ENCODE data around the gene ARMH4.

Gene ARMH4

DNA sequence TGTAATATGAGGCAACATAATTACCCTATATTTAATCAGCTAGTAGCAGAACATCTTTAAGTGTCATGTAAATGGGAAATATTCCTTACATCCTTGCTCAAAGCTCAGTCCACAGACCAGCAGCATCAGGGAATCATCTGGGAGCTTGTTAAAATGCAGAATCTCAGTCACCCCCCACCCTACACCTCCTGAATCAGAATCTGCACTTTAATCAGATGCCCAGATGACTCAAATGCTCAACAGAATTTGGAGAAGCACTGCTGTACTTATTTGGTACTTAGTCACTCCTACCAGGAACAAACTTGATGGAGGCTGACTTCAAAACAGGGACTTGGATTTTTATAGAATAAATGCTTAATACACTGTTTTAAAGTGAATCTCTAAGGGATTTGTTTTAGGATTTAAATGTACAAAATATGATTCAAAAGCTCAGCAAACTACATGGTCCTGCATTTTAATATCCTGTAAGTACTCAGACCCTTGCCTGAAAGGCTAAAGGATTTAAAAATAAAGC is 96.5 kb downstream of the ARMH4 start:
- no peak for DNase-seq (ENCODE audit: low read depth in 3 of 3, low spot score in 1 of 3)

DNA sequence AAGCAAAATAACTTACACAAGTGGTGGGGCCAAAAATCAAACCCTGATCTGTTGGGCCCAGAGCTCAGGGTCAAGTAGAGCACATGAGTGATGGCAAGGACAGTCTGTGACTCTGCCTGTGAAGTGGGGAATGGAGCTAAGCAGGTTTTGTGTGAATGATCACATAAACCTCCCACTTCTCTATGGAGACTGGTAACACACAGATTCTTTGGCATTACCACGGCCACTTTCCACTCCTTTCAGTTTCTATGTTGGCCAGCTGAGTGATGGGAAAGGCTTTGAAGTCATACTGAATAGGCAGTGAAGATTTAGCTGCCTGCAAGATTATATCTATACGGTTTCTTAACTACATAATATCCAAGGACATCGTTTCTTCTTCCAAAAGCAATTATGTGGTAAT is 97.9 kb downstream of the ARMH4 start:
- DNase-seq (ENCODE audit: low read depth in 3 of 3, low spot score in 1 of 3) = no peak

DNA sequence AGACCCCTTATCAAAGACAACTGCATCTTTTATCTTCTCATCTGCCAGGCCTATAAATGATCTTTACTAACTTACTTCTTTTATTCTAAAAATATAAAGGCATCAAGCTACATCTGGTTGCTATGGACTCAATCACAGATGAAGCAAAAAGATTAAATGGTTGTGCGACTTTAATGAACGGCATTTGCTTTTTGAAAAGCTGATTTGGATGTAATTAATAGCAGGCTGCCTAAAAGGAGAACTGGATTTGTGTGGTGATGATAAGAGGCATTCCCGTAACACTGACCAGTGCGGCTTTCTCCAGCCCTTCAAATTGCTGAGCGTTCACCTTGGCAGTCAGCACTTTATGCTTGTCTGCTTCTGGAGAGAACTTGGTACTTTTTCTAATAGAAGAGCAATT is 103.8 kb downstream of the ARMH4 start:
- DNase-seq (ENCODE audit: low read depth in 3 of 3, low spot score in 1 of 3) = no peak

DNA sequence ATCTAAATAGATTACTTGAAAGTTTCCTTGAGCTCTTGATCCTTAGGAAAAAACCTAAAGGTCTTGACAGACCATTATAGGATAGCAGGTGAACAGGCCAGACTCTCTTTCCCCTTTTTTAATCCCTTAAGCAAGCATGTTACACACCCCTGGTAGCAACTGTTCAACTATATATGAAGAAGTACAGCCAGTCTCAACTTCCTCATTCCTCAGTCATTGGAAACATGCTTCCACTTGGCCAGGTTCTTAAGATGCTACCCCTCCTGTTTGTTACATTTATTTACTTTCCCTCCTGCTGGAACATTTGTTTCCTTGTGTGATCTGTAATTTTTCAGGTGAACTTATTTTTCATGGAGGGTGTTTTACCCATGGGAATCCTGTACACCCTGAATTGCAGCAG is 124.1 kb downstream of the ARMH4 start:
- no peak for DNase-seq (ENCODE audit: low read depth in 3 of 3, low spot score in 1 of 3)

DNA sequence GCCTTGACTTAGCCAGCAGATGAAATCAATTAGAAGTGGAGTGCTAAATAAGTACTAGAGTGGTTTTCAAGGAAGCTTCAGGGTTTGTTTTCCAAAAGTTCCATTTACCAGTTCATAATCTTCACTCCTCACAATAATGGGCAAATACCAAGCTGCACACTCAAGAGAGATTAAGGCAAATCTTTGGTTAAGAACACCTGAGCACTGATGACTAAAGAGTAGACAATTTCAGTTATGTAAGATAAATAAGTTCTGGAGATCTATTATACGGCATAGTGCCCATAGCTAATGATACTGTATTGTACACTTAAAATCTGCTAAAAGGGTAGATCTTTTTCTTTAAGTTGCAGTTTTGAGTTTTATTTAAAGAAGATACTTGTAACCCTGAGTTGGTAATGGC is 125.0 kb downstream of the ARMH4 start:
- DNase-seq (ENCODE audit: low read depth in 3 of 3, low spot score in 1 of 3) = no peak

DNA sequence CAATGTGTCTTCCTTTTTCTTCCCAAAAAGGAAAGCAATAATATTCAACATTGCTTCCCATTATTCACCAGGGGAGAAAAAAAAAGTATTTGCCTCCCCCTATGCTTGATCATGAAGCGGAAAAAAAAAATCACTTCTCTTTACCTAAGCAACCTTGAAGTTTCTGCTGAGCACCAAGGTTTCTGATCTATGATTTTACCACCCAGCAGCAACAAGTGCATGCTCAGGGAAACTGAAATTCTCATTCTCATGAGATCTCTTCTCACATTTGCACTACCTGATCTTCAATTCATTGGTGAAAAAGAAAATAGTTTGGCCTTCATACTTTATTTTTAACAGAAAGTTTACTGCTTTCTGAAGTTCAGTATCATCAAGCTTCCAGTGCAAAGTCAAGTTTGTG is 125.8 kb downstream of the ARMH4 start:
- no peak for DNase-seq (ENCODE audit: low read depth in 3 of 3, low spot score in 1 of 3)

DNA sequence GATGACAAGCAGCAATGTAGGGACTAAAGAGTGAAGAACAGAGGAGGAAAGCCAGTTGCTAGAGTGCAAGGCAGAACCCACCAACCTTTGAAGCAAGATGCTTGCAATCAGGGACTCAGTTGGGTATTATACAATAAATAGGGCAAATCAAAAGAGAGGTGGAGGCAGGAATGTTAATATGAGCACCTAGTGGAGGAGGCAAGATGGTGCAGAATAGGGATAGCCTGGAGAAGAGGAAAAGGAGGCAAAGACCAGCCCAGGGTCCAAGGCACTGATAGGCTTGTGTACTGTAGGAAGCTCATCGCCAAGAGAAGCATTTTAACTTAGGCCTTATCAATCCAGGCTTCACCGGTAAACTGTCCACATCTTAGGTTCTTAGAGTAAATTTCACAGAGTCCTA is 137.2 kb downstream of the ARMH4 start:
- no peak for DNase-seq (ENCODE audit: low read depth in 3 of 3, low spot score in 1 of 3)

DNA sequence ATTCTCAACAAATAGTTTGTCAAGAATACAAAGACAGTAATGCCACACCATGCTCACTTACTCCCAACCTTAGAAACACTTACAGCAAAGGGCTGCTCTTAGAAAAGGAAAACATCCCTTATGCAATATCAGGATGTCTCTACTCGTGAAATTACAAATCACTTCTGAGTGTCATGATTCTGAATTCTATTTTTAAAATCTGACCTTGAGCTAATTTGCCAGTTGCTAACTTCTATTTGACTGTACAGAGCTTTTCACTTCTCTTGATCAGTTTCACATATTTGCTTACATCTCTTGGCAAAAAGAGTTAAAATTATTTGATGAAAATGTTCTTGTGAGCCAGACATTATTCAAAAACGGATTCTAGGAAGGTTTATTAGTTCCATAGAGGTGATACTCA is 149.4 kb downstream of the ARMH4 start:
- no peak for DNase-seq (ENCODE audit: low read depth in 3 of 3, low spot score in 1 of 3)

DNA sequence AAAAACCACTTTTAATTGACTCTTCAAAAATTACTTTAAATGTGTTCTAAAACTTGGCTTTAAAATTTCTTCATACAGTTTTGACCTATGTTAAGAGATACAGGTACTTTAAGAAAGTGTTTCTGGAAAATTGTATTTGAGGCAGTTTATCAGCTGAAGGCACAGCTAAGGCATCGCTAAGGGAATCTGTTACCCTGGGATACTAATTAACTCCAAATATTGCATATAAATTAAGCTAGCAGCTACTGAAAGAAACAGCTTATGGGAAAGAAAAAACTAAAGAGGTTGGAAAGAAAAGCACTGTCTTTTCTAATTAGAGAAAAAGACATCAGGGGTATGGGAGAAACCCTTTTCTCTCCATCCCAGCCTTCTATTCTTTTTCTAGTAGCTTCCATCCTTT is 152.0 kb downstream of the ARMH4 start:
- no peak for DNase-seq (ENCODE audit: low read depth in 3 of 3, low spot score in 1 of 3)

DNA sequence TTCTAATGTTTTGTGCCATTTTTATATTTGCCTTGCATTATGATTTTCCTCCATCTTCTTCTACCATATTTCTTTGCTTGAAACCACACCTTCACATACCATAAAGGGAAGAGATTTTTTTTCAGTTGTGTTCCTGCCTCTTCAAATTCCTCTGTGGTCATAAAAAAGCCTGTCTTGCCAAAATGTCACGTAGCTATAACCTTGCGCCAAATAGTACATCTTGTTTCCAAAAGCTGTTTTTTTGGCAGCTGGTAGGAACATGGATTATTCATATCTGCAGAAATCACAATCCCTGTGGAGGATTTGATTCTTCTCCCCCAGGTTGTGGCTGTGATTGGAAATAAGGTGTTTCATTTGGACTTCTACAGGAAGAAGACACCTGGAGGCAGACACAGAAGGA is 152.5 kb downstream of the ARMH4 start:
- DNase-seq (ENCODE audit: low read depth in 3 of 3, low spot score in 1 of 3) = no peak

DNA sequence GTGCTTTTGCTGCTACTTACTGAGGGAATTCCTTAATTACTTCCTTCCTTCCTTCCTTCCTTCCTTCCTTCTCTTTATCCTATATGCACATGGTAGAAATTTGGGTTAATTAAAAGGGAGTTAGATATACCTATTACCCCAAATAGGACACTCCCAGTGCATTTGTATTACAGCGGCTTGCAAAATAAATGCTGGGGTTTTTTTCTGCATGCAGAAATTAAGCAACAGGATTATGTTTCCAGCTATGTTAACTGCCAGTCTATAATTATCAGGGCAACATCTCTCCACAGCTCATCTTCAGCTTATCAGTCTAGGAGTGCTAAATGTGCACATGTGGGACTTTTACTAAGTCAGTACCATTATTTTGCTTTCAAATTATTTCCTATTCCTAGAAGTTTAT is 153.2 kb downstream of the ARMH4 start:
- no peak for DNase-seq (ENCODE audit: low read depth in 3 of 3, low spot score in 1 of 3)

DNA sequence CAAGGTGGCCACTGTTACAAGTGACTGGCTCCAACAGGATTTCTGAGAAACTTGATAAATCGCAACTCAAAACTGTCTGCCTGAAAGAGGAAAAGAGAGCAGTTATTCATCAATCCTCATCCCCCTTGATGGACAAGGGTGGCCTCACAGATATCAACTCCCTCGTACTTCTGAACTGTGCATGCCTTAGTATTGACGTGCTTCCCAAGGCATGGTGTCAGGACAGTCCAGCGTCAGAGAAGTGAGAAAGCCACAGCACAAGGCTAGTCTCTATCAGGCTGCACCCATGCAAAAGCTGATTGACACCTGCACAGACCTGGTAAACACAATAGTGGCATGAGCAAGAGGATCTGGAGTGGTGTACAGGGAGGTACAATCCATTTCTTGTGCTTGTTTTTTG is 160.7 kb downstream of the ARMH4 start:
- DNase-seq (ENCODE audit: low read depth in 3 of 3, low spot score in 1 of 3) = no peak

DNA sequence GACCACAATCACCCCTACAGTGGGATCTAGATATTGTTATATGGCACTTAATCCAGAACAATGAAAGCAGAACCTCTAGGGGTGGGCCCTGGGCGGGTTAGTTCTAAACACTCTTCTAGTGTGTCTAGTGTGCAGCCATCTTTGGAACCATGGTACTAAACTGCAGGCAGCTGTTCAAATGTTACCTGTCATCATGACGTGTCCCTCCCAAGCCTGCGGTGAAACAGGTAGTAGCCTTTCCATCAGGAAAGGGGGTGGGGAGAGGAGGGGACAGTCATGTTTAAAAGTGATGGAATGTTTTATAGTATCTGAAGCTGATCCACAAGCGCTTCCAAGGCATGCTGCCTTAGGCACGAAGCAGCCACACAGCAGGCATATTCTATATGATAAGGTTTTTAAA is 163.6 kb downstream of the ARMH4 start:
- no peak for DNase-seq (ENCODE audit: low read depth in 3 of 3, low spot score in 1 of 3)

DNA sequence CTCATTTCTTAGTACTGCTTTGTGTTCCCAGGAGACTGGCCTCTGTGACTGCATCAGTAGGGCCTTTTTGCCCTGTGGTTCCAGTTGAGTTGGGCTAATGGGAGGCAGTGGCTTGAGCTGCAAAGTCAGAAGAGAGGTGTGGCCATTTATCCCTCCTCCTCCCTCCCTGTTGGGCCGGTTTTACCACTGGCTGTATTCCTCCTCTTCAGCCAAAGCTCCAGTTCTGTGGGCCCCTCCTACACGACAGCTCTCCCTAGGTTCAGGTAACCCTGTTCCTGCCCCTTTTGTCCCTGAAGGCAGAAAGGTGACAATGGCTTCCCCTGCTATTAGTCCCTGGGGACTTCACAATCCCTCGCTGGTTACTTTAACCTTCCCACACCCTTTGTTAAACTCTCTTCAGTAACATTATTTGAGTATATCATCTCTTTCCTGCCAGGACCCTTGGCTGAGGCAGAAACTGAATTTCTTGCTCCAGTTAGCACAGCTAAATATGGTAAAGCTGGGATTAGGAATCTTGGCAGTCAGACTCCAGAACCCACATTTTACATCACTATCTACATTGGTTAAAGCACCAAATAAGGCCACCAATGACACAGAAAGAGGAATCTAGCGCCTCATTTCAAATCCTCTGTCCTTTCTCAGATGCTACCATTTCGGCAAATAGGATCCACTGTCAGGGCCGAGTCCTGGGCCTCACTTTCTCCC is 164.3 kb downstream of the ARMH4 start:
- no peak for DNase-seq (ENCODE audit: low read depth in 3 of 3, low spot score in 1 of 3)

DNA sequence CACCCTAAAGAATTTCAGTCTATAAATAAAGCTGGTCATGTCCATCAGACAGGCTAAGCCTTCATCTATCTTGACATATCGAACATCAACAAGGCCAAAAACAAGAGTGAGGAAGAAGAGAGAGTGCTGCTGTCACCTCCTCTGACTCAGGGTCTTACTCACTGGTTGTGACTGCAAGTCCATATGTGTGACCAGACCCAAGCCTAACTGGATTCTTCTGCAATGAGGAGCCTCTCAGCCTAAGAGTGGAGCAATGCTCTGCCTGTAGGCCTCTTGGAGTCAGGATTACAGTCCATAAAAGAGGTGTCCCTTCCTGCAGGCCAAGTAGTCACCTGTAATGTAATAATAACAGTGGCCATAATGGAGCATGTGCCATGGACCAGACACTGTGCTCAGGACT is 165.0 kb downstream of the ARMH4 start:
- DNase-seq (ENCODE audit: low read depth in 3 of 3, low spot score in 1 of 3) = no peak

DNA sequence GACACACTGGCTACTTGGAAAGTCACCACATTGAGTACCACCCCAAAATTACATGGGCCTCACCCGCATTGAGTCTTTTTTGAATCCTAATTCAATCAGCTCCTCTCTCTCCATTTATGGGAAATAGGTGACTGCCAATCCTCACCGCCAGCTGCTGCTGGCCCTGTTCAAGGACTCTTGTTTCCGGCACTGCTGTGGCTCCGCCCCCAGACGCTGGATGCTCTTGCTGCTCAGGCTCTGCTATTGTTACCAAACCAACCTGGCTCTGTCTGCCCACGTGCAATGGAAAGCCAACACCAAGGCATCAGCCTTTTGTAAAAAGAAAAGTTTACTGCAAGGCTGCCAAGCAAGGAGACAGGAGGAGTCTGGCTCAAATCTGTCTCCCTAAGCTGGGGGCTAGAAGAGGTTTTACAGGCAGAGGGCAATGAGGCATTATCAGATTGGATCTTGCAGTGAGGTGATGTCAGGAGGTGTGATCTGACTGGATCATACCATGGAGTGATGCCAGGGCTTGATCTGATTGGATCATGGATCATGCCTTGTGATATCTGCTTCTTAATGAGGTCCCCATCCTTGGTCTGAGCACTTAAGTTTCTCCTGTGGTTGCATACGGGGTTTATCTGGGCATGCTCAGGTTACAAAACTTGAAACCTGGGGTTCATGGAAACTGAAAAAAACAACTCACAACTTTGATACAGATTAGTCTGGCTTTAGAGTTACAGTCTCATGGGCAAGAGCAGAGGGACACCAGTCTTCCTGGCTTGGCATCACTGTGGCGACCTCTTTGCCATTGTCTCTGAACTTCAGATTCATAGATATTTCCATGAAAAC is 169.0 kb downstream of the ARMH4 start:
- DNase-seq (ENCODE audit: low read depth in 3 of 3, low spot score in 1 of 3) = no peak

DNA sequence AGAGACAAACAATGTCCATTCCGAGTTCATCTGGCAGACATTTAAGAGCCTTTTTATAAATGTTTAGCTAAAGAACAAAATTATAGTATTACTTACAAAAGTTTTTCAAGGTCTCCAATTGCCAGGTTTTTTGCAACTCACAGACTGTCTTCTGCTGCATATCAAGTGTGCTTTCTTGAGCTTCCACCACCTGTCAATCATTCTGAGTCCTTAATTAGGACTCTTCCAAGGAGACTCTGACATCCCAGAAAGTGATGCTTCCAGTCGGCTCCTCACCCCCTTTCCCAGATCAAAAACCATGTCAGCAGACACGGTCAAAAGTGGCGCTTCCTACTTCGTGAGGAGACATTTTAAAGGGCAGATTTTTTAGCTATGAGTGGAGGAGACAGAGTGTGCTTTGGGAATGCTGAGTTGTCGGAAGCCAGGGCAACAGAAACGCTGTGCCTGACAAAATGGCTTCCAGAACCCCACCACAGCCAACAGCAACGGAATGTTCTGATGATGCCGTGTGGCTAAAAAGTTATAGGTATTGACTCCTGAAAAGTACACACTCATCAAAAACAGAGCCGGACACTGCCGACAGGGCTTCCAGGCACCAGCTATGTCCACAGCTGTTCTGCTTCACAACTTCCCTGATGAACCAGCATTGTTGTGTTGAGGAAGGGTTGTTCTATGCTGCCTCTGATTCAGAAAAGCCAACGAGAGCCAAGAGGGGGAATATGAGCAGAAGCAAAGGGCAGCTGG is 170.0 kb downstream of the ARMH4 start:
- no peak for DNase-seq (ENCODE audit: low read depth in 3 of 3, low spot score in 1 of 3)

DNA sequence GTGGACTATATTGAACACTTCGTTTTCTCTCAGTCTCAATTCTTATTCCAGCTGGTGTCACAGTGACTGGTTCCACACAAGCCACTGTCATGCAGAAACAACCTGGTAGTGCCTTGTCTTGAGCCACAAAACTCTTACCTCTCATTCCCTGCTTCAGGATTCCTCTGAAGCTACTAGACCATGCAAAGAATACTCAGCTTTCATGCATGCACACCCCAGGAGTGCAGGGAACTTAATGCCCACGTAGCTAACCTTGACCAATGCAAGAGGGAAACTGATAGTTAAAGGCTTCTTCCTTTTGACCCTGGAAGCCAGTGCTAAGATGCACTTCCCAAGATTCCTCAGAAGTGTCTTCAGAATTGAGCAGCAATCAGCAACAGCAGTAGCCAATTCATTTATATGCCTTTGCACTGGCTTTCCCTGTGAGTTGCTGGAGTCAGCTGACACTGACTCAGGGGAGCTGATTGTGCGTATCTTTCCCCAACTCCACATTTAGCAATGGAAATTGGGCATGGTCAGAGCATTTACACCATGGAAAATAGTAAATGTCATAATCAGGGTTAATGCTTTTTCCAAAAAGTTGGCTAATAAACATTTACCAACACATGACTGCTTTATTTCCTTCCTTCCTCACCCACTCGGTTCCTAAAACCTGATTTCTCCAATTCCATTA is 172.5 kb downstream of the ARMH4 start:
- no peak for DNase-seq (ENCODE audit: low read depth in 3 of 3, low spot score in 1 of 3)

DNA sequence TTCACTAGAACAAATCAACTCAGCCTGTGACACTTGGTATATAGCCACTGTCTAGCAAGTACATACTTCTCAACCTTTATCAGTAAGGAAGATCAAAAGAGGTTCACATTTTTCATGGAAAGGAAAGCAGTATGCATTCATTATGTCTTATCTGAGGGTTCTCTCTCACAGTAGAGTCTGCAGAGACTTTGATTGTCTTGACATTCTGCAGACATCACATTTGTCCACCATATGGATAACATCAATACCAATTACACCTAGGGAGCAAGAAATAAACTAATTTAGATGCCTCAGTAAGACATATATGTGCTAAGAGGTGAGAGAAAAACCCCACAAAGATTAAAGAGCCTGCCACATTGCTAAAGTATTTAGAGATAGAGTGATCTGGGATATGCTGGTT is 175.3 kb downstream of the ARMH4 start:
- no peak for DNase-seq (ENCODE audit: low read depth in 3 of 3, low spot score in 1 of 3)

DNA sequence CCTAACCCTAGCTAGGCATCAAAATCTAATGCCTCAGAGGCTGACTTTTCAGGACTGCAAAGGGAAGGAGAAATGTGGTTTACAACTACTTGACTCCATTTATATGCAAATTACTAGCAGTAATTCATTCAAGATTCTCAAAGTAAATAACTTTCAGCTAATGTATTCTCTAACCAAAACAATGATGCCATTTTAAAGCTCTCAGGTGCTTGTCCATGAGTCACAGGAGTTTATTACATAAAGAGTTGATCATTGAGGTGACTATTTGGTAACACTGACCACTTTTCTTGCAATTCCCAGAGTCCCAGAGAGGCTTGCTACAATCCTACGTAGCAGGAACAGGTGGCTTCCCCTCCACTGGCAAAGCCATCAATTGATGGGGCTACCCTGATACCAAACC is 177.1 kb downstream of the ARMH4 start:
- DNase-seq (ENCODE audit: low read depth in 3 of 3, low spot score in 1 of 3) = no peak

DNA sequence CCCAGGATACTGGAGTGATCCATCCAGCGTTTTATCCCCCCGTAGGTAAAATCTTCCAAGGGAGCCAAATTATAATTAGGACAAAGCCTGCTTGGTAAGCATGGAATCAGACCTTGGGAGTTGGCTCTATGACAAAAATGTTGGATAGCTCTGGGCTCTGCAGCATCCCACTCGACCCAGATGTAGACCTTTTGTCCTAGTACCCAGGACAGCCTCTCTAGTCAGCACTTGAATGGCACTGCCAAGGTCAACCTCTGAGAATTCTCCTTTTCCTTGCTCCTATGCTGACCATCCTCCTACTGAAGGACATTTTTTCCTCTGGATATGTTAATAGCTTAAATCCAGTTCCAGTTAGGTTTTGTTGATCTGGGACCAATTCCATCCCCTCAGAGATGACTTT is 181.4 kb downstream of the ARMH4 start:
- DNase-seq (ENCODE audit: low read depth in 3 of 3, low spot score in 1 of 3) = no peak

Measured in stimulated activated CD4-positive, alpha-beta T cell treated with anti-CD3 and anti-CD28 coated beads, TNF-alpha, amount 100 ng/mL, for 1 hour (primary cell).